Measurements from ENCODE around the gene PTDSS2. TPM values are rescaled to one million over a fixed set of nuclear protein-coding genes. Genes with fewer than 3 reads are reported as not detected.
A peak's percentile ranks its signal among the peaks of the same experiment; 100 is the strongest.

The PTDSS2 gene
- total and polyA plus RNA-seq, 9 of the 15 experiments (the other 6 are each of a cell fraction or from before 2014, with no cell fraction given): 0.45 to 53.9 (median 17.2) TPM

- TF ChIP-seq ARID4B (CRISPR knock-in tag; IDR thresholded peaks at IDR 0.05) (no peak), DEAF1 (CRISPR knock-in tag; IDR thresholded peaks at IDR 0.05) (no peak), XRCC4 (IDR thresholded peaks at IDR 0.05; ENCODE audit: extremely low read depth, insufficient read depth, insufficient read length) (no peak), ZBTB17 (CRISPR knock-in tag; IDR thresholded peaks at IDR 0.05) (no peak), ZNF668 (CRISPR knock-in tag; IDR thresholded peaks at IDR 0.05) (no peak), FOXO4 (CRISPR knock-in tag; IDR thresholded peaks at IDR 0.05) (no peak), PTRF (tag; IDR thresholded peaks at IDR 0.05) (no peak), HMGN3 (IDR thresholded peaks at IDR 0.05; ENCODE audit: borderline replicate concordance, extremely low read depth, insufficient read length, low read depth, low read length) (peak; percentile 80), TARDBP (IDR thresholded peaks at IDR 0.05) (no peak), POU5F1 (IDR thresholded peaks at IDR 0.05; ENCODE audit: borderline replicate concordance, low read depth, low read length, partially characterized antibody) (no peak), YBX1 (IDR thresholded peaks at IDR 0.05) (no peak), RNF2 (IDR thresholded peaks at IDR 0.05) (peak; percentile 74), TAF15 (IDR thresholded peaks at IDR 0.05; ENCODE audit: low read depth, low read length) (no peak), HLTF (IDR thresholded peaks at IDR 0.05) (peak; percentile 90), TFAP4 (CRISPR knock-in tag; IDR thresholded peaks at IDR 0.05; ENCODE audit: borderline replicate concordance) (peak; percentile 68), SRSF3 (IDR thresholded peaks at IDR 0.05; ENCODE audit: insufficient read depth, low read length) (no peak), FOXA1 (IDR thresholded peaks at IDR 0.05; ENCODE audit: borderline replicate concordance) (no peak), SMARCA5 (IDR thresholded peaks at IDR 0.05) (peak; percentile 67; the same call in 1 of the 2 replicates), RBFOX2 (IDR thresholded peaks at IDR 0.05; ENCODE audit: low read depth, low read length) (peak; percentile 80), KDM5B (IDR thresholded peaks at IDR 0.05; ENCODE audit: insufficient replicate concordance, low read depth, low read length) (peak; percentile 50), NFRKB (IDR thresholded peaks at IDR 0.05; ENCODE audit: low read depth) (no peak)
Measured at GRCh38 chr11:406796-407650, 43.1 kb upstream of the PTDSS2 start (continued).
